Esophagus muscularis mucosa (tissue), 3 donors: ENCODE measurements around the gene XRCC4.

Source experiments
- CTCF ChIP-seq, 3 experiments: fragments of 200-600 bp in 2 of 3; fragments of 450-650 bp in 1 of 3; sonication (generic) in 2 of 3; IDR thresholded peaks; one replicate each; pipeline ENCODE4 v1.5.1; 2017 to 2019; ENCODE audit warnings: antibody characterized with exemption in 3 of 3, mild to moderate bottlenecking in 2 of 3, moderate library complexity in 1 of 3
- POLR2A ChIP-seq: fragments of 450-650 bp; IDR thresholded peaks from one replicate; pipeline ENCODE4 v1.6.1; 2017; ENCODE audit warnings: antibody characterized with exemption, moderate library complexity, mild to moderate bottlenecking, low read depth

- TF ChIP-seq CTCF (IDR thresholded peaks at IDR 0.05) (no peak), POLR2A (no peak)
These were observed 25.1 kb downstream of the XRCC4 start for GRCh38 chr5:83102364-83102980.
